ENCODE results near the gene SFXN4.

Gene SFXN4

DNA sequence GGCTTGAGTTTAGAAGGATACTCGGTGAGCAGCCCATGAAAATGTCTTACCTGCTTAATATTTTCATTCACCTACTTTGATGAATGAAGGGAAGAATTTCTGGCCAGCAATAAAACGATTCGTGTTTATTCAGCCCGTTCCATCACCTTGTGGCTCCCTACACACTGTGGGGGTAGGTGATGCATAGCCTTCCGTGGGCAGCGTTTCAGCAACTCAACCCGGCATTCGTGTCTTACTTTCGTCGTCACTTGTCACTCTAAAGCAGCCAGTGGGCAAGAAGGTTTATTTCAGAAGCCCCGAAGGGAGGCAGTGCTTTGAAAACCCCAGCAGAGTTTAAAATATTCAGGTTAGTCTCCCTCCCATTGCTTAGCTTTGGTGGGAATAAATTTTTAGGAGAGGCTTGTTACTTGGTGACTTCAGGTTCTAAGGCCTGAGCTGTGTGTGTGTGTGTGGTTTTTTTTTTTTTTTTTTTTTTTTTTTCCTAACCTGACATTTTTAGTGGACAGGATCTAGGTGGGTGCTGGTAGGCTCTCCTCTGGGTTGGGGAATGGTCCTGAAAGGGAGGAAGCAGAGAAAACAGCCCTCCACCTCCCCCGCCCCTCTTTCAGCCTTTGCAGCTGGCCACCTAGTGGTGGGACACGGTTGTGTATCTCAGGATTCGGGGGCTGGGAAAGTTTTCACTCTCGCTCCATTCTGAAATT, 43.7 kb upstream of the SFXN4 start:
- peak; percentile 94 for TF ChIP-seq CTCF (IDR thresholded peaks at IDR 0.05; ENCODE audit: low read depth, low read length, missing control alignments)
- no peak for DNase-seq (ENCODE audit: extremely low read depth, low read depth)
- H3K4me3 ChIP-seq (replicated peaks; ENCODE audit: low read depth, low read length): peak overlapping the region; percentile 62

DNA sequence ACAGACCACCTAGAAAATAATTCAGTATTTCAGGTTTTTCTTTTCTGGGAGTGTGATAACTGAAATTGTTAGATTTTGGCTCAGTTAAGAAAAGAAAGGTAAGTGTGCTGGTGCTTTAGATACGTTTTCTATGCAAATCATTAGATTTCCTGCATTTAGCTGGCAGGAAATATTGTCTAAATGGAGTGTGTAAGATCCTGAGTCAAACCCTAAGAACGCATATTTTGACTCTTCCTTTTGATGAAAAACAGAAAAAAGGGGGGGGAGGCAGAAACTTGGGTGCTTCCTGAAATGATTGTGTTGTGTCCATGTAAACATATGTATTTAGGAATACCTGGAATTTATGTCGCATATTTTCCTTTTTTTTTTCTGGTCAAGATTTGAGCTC, 43.0 kb upstream of the SFXN4 start:
- TF ChIP-seq CTCF (IDR thresholded peaks at IDR 0.05; ENCODE audit: low read depth, low read length, missing control alignments): no peak
- DNase-seq (ENCODE audit: extremely low read depth, low read depth): no peak
- peak overlapping the region; percentile 62 for H3K4me3 ChIP-seq (replicated peaks; ENCODE audit: low read depth, low read length)

GRCh38 chr10:119207713-119208552, 42.4 kb upstream of the SFXN4 start:
- H3K4me3 ChIP-seq (replicated peaks; ENCODE audit: low read depth, low read length): peak overlapping the region; percentile 62
- DNase-seq (ENCODE audit: extremely low read depth, low read depth): no peak
- TF ChIP-seq CTCF (IDR thresholded peaks at IDR 0.05; ENCODE audit: low read depth, low read length, missing control alignments): no peak

DNA sequence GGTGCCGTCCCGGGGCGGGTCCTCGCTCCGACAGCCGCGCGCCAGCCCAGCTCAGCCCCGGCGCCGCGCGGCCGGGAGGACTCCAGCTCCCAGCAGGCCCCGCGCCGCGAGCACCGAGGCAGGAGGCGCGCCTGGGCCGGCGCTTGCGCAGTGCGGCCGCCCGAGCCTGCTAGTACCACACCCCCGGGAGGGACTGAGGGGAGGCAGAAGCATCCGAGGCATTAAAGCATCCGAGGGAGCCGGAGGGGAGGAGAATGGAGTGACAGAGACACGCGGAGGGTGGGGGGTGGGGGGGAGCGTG, 41.8 kb upstream of the SFXN4 start, which contains the start of gene GRK5:
GRK5 (plus strand) TSS at position 206 of the 301 bp plus-strand sequence. CDS start 347 bp downstream, outside the sequence.
- TF ChIP-seq CTCF (IDR thresholded peaks at IDR 0.05; ENCODE audit: low read depth, low read length, missing control alignments): no peak
- peak; percentile 82 for DNase-seq (ENCODE audit: extremely low read depth, low read depth)
- peak within 1 kb of the TSS; percentile 62 for H3K4me3 ChIP-seq (replicated peaks; ENCODE audit: low read depth, low read length)

DNA sequence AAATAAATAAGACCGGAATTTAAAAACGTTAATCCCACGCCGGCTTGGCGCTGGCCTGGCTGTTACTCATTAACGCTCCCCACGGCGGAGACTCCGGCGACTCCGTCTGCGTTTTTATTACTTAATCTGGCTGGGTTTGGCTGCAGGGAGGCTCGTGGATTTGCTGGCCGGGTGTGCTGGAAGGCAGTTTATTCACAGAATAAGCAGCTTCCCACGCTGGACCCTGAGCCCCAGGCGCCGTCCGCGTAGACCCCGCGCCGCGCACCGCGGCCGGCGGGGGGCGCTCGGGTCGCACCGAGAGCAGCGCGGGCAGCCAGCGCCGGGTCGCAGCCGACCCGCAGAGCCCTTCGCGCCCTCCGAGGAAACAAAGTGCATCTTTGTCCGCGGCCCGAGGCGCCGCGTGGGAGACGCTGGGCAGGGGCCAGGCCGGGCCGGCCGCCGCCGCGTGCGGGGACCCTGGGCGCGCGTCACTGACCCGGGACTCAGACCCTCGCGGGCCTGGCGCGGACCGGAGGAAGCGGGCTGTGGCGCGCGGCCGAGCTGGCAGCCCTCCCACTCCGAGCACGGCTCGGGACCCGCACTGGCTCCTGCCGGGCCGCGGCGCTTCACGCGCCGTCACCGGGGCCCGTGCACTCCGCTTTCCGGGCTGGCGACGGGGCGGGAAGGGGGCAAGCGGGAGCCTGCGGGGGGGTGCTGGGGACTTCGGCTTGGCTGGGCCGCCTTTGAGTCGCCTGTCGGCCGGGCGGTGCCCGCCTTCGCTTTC, 41.3 kb upstream of the SFXN4 start:
- peak; percentile 47 for TF ChIP-seq CTCF (IDR thresholded peaks at IDR 0.05; ENCODE audit: low read depth, low read length, missing control alignments)
- H3K4me3 ChIP-seq (replicated peaks; ENCODE audit: low read depth, low read length): peak overlapping the region; percentile 62
- DNase-seq (ENCODE audit: extremely low read depth, low read depth): no peak

DNA sequence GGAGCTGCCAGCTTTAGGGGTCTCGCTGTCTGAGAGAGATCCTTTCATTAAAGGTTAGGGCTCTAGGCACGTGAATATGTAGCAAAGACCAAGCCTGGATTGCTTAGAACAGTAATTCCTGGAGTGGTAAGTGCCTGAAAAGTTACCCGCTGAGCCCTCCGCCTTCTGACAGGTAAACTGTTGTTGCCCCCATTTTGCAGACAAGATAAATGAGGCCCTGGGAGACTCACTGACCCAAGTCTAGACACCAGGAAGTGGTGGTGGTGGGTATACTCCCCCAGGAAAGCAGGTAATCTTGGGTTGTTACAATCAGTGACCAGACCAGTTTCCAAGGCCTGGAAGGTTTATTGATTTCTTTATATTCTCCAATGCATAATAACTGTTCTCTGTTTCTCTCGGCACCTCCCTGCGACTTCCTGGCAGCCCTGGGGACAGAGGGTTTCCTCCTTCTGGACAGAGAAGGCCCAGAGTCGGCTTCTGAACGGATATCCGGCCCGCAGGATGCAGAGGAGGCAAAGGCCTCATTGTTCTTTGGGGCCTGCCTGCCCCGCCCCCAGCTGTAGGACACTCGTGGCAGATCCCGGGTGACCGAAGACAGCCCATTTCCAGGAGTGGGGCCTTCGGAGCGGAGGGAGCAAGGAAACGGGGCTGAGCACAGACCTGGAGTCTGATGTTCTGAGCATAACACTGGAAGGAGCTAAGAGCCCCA, 40.5 kb upstream of the SFXN4 start:
- no peak for TF ChIP-seq CTCF (IDR thresholded peaks at IDR 0.05; ENCODE audit: low read depth, low read length, missing control alignments)
- no peak for DNase-seq (ENCODE audit: extremely low read depth, low read depth)
- H3K4me3 ChIP-seq (replicated peaks; ENCODE audit: low read depth, low read length): peak overlapping the region; percentile 22

Measured in HFF-Myc (cell line).